GM12872 (cell line): ENCODE results near the gene GSG1L.

ENCODE experiments used
- TF ChIP-seq, protein P1 (sequence below): IDR thresholded peaks from 3 replicates; pipeline ENCODE4 v1.5.1; 2011; ENCODE audit warnings: low read depth, mild to moderate bottlenecking, low read length, moderate library complexity; ENCODE audit not compliant: insufficient read depth

Gene GSG1L

GRCh38 chr16:28085389-28086171 lies 22.1 kb upstream of the GSG1L start:
- TF ChIP-seq, protein P1, sequence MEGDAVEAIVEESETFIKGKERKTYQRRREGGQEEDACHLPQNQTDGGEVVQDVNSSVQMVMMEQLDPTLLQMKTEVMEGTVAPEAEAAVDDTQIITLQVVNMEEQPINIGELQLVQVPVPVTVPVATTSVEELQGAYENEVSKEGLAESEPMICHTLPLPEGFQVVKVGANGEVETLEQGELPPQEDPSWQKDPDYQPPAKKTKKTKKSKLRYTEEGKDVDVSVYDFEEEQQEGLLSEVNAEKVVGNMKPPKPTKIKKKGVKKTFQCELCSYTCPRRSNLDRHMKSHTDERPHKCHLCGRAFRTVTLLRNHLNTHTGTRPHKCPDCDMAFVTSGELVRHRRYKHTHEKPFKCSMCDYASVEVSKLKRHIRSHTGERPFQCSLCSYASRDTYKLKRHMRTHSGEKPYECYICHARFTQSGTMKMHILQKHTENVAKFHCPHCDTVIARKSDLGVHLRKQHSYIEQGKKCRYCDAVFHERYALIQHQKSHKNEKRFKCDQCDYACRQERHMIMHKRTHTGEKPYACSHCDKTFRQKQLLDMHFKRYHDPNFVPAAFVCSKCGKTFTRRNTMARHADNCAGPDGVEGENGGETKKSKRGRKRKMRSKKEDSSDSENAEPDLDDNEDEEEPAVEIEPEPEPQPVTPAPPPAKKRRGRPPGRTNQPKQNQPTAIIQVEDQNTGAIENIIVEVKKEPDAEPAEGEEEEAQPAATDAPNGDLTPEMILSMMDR: no peak

DNA sequence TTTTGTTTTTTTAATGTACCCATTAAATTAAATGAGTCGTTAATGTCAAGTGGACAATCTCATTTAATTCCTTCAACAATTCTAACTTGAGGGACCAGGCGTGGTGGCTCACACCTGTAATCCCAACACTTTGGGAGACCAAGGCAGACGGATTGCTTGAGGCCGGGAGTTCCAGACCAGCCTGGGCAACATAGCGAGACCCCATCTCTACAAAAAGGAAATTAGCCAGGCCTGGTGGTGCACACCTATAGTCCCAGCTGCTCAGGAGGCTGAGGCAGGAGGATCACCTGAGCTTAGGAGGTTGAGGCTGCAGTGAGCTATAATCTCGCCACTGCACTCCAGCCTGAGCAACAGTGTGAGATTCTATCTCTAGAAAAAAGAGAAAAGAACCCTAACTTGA lies 20.7 kb upstream of the GSG1L start:
- TF ChIP-seq, protein P1: no peak

DNA sequence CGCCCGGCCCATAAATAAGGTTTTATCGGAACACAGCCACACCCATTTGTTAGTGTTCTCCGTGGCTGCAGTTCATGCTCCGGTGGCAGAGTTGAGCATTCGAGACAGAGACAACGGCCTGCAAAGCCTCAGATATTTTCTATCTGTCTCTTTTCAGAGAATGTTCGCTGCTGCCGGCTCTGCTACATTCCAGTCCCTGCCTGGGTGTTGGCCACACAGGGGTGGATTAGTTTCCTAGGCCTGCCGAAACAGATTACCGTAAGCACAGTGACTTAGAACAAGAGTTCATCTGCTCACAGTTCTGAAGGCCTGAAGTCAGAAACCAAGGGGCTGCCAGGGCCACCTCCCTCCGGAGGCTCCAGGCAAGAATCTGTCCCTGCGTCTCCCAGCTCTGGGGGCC lies 19.1 kb upstream of the GSG1L start:
- TF ChIP-seq, protein P1: no peak

DNA sequence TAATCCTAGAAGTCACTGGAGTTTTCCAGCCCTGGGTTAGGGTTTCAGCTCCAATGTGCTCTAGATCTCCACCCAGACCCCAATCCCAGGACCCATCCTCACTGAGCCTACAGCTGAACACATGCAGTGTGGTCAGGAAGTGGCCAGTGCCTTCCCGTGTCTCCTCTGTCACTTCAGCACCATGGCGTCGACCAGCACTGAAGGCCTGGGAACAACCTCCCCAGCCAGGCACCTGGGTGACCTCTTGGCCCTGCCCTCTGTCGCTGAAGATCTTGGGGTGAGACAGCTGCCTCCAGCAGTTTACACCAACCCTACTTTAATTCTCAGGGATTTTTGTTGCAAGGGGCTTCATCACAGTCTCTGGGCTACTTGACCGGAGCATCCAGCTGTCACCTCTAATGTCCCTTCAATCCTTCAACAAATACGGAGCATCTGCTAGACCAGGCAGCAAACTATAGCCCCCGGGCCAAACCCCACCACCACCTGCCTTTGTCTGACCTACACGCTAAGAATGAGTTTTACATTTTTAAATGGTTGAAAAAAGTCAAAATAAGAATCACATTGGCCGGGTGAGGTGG lies 18.0 kb upstream of the GSG1L start:
- TF ChIP-seq, protein P1: no peak

DNA sequence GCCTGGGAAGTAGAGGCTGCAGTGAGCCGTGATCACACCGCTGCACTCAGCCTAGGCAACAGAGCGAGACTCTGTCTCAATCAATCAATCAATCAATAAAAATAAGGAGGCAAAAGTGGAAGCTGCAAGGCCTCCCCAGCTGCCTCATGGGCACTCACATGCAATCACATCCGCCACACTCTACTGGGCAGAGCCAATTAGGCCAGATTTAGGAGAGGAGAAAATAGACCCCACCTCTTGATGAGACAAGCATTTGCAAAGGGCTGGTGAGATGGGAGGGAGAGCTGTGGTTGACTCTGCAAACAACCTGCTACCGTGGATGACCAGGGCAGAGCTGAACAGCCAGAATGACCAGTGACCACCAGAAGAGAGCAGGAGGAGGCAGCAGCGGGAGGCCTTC lies 14.7 kb upstream of the GSG1L start:
- TF ChIP-seq, protein P1: no peak

DNA sequence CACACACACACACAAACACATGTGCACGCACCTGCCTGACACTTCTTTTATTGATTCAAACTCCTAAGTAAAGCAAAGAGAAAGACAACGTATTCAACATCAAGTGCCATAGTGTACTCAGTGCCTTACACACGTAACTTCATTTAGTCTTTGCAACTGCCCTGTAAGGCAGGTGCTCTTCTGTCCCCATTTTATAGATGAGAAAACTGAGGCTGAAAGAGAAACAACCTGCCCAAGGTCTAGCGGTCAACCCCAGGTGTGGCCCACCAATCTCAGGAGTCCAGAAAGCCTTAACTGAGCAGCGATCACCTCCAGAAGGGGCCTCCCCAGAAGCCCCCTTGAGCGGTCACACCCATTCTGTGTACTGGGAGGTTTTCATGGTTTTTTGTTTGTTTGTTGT lies 10.3 kb upstream of the GSG1L start:
- TF ChIP-seq, protein P1: no peak

- TF ChIP-seq, protein P1: no peak
Observed at GRCh38 chr16:28072087-28072486, 8.6 kb upstream of the GSG1L start.
